ENCODE results near the gene CERS1.

The CERS1 gene, protein sequence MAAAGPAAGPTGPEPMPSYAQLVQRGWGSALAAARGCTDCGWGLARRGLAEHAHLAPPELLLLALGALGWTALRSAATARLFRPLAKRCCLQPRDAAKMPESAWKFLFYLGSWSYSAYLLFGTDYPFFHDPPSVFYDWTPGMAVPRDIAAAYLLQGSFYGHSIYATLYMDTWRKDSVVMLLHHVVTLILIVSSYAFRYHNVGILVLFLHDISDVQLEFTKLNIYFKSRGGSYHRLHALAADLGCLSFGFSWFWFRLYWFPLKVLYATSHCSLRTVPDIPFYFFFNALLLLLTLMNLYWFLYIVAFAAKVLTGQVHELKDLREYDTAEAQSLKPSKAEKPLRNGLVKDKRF

DNA sequence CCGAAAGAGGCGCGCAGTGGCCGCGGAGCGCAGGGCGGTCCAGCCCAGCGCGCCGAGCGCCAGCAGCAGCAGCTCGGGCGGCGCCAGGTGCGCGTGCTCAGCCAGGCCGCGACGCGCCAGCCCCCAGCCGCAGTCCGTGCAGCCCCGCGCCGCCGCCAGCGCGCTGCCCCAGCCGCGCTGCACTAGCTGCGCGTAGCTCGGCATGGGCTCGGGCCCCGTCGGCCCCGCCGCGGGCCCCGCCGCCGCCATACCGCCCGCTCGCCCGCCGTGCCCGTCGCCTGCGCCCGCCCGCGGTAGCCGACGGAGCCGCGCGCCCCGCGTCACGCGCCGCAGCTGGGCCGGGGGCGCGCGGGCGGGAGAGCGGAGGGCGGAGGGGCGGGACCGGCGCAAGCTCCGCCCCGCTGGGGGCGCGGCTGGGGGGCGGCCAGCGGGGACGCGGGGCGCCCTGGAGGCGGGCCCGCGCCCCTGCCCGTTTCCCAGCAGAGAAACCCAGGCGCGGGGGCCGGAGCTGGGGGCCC is at the start of gene CERS1:
Gene CERS1 (minus strand): TSS at position 335 of the 518 bp plus-strand sequence. CDS start 86 bp downstream, at position 249.
- DNase-seq = peak; percentile 56

DNA sequence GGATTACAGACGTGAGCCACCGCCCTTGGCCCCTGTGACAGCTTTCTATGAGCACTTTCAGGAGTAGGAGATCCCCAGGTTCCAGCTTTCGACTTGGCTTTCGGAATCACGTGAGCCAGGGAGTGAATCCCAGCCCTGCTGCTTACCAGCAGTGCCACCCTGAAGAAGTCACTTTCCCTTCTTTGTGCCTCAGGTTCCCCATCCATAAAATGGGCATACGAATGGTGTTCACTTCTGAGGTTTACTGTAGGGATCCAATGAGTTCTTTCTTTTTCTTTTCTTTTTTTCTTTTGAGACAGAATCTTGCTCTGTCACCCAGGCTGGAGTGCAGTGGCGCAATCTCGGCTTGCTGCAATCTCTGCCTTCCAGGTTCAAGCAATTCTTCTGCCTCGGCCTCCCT is 49.3 kb upstream of the CERS1 start:
- DNase-seq = no peak

DNA sequence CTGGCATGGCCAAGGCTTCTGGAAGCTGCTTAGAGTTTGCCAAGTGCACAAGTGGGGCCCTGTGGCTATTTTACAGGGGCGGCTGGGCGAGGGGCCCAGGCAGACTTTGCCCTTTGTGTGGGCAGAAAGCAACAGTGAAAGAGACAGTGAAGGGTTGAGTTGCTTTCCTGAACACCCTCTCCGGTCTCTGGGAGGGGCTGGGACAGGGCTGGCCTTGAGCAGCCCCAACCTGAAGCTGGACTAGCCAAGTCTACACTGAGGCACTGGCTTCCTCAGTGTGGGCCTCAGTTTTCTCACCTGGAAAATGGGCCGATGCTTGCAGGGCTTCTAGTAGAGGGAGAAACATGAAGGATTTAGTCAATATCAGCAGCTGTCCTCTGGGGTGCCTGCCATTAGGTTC is 47.5 kb upstream of the CERS1 start:
- DNase-seq = no peak

DNA sequence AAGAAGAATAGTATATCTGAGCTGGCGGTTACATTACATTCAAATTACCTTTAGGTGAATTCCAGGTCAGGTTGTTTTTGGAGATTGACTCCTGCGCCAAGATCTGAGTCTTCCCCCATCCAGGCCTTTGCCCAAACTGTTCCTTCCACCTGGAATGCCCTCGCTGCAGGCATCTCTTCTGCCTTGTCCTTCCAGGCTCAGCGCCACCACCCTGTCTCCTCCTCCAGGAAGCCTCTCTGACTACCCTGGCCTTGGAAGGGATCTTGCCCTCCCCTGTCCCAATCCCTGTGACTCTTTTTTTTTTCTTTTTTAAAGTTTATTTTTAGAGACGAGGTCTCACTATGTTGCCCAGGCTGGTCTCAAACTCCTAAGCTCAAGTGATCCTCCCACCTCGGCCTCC is 46.7 kb upstream of the CERS1 start:
- no peak for DNase-seq

DNA sequence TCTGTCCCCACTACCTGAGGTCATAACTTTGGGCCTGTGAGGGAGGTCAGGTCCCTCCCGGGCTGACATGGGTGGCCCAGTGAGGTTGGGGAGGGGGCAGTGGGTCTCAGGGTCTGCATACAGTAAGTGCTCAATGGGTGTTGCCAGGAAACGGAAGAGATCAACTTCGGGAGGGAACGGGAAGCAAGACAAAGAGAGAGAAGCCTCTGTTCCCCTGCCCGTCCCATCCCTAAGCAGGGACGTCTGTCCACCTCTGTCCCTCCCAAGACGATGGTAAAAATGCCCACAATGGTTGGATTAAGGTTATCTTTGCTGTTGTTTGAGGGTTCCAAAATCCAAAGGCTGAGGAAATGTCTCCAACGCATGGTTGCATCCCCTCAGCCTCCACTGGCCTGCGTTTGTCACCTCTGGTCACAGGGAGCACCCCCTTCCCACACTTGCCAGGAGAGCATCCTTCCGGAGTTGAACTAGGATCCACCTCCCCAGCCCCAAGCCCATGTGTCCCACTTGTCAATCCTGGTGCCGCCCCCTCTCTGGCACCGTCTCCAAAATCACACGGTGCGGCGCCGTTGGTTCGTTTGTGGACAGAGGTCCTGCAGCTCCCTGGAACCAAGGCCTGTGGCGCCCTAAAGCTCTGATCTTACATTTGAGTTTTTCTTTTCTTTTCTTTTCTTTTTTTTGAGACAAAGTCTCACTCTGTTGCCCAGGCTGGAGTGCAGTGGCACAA is 45.8 kb upstream of the CERS1 start:
- DNase-seq = no peak

DNA sequence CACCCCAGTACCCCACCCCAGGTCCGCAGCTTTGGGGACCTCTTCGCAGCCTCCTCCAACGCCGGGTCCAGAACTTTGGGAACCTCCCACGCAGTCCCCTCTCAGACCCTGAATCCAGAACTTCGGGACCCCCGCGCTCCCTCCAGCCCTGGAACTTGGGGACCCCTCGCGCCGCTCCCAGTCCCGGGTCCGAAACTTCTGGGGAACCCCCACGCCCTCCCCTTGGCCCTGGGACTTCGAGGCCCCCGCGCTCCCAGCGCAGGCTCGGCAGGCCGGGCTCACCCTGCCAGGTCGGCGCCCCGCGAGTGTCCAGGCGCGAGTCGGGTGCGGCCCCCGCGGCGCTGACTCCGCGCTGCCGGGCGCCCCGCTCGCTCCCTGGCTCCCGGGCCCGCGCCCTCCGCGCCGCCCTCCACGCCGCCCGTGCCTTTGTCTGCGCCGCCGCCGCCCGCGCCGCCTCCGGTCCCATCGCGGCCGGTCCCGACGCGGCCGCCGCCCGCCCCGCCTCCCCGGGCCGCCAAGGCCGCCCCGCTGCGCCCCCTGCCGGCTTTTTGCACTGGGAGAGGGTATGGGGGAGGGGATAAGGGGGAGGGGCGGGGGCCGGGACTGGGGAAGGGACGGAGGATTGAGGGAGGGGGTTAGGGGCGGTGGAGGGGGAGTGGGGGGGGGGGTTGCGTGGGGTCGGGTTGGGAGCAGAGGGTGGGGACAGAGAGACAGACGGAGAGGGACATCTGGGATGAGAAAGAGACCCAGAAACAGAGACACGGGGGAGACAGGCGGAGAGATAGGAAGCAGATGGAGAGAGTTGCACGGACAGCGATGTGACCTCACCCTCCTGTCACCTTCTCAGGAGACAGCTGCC is 45.0 kb upstream of the CERS1 start, which contains the start of gene HOMER3:
Gene HOMER3 (minus strand): TSS at position 449 of the 859 bp plus-strand sequence. CDS start 2,235 bp downstream, outside the sequence.
- peak; percentile 78 for DNase-seq

DNA sequence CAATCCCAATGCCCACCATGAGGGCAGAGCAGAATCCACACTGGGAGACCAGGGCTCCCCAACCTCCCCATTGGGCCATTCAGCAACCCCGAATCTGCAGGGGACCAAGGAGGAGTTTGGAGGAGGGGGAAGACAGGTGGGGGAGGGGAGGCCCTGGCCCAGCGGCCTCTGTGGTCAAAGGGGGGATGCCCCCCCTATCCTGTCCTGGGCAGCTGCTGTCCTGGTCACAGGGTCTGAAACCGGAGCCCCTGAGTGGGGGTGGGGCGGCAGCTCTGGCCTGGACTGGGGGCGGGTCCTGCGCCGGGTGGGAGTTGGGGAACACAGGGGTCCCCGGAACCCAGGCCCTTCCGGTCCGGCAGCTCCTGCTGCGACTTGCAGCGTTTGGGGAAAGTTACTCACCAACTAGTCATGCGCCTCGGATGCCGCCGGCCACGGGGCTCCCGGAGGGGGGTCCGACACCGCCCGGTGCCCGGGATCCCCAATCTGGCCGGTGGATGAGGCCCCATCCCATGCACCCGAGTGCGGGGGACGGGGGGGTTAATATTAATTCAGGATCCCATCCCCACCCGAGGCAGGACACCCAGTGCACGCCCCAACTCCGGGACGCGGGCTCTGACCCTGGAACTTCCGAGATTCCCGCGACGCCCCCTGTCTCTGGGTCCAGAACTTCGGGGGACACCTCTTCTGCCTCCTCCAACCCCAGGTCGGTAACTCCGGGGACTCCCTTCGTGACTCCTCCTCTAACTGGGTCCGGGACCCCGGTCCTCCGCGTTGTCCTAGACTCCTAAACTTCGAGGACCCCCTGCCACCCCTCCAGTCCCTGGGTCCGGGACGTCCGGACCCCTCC is 44.2 kb upstream of the CERS1 start:
- peak; percentile 21 for DNase-seq

DNA sequence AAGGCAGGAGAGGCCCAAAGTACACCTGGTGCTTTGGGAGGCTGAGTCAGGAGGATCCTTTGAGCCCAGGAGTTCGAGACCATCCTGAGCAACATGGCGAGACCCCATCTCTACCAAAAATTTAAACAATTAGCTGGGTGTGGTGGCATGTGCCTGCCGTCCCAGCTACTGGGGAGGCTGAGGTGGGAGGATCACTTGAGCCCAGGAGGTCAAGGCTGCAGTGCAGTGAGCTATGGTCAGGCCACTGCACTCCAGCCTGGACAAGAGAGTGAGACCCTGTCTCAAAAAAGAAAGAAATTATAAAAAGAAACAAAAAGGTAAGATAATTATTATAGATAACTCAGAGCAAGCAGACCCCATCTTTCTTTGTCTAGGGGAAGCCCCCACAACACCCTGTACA is 43.2 kb upstream of the CERS1 start:
- DNase-seq = no peak

DNA sequence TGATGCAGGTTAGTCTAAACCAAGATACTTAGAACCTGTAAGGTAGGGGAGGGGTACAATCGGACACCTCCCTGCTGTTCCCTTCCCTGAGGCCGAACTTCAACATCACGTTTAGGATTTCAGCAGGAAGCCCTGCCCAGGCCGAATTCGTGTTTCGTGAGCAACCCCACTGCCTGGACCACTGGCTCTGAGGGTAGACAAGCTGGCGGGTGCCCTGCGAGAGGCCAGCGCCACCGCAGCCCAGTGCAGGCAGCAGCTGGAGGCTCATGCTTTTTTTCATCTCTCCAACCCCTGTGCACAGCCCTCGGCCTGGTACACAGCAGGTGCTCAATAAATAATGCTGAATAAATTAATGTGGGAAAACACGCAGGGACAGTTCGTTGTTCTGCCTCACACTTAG is 37.3 kb upstream of the CERS1 start:
- no peak for DNase-seq

DNA sequence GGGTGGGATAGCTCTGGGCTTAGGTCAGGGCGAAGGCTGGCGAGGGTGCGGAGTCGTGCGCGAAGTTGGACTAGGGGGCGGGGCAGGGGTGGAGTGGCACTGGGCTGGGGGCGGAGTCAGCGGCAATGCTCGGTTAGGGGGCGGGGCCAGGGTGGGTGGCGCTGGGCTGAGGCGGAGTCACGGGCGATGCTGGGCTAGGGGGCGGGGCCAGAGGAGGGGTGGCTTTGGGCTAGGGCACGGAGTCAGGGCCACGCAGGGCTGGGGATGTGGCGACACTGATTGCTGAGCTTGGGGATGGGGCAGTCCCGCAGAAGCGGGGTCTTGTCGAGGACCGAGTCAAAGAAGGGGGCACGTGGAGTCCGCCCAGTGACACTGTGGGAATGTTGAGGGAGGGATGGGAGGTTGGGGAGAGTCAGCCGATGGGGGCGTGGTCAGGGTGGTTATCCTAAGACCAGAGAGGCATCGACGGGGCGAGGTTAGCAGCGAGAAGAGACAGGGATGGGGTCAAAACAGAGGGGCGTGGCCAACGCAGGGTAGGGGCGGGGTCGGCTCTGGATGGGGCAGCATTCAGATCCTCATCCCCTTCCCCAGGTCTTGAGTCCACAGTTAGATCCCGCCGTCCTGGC is 36.4 kb upstream of the CERS1 start:
- DNase-seq = peak; percentile 28

DNA sequence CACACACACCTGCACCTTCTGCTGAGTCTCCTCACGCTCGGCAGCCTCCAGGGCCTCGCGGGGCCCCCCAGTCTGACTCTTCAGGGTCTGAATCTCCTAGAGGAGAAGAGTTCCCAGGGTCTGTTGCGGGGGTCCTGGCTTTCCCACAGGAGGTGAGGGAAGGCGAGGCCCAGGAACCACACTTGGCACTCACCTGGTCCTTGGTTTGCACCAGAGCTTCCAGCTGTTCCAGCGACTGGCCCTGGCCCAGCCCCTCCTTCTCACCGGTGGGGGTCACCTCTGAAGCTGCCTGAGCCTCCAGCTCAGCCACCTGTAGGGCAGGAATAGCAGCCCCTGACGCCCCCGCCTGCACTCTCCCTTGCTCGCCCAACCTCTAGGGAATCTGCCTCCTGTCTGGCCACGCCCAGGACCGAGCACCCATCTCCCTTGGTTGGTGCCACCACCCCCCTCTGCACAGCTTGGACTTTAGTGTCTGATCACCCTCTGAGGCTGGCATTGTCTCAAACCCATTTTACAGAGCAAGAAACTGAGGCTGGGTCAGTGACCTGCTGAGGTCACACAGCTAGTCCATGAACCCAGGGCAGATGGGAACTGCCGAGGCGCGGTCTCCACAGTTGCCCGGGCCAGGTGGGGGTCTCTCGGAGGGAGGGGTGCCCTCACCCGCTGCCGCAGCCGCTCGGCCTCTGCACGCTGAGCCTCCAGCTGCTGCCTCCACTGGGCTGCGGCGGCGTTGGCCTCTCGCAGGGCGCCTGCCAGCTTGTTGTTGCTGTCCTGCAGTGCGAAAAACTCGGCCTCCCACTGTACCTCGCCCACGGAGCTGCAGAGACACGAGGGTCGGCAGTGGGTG is 35.6 kb upstream of the CERS1 start:
- no peak for DNase-seq

DNA sequence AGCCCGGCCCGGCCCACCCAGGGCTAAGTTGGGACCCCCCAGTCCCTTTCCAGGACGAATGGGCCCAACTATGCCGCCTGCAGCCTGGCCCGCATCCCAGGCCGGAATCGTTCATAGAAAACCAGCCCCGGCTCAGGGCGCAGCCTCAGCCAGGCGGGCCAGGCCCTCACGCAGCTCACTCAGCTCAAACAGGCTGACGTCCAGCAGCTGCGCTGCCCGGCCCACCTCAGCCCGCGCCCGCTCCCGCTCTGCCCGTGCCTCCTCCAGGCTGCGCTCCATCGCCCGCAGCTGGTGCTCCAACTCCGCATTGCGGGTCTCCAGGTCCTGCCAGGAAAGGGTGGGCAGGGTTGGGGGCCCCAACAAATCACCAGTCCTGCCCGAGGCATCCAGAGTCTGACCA is 33.4 kb upstream of the CERS1 start:
- DNase-seq = no peak

DNA sequence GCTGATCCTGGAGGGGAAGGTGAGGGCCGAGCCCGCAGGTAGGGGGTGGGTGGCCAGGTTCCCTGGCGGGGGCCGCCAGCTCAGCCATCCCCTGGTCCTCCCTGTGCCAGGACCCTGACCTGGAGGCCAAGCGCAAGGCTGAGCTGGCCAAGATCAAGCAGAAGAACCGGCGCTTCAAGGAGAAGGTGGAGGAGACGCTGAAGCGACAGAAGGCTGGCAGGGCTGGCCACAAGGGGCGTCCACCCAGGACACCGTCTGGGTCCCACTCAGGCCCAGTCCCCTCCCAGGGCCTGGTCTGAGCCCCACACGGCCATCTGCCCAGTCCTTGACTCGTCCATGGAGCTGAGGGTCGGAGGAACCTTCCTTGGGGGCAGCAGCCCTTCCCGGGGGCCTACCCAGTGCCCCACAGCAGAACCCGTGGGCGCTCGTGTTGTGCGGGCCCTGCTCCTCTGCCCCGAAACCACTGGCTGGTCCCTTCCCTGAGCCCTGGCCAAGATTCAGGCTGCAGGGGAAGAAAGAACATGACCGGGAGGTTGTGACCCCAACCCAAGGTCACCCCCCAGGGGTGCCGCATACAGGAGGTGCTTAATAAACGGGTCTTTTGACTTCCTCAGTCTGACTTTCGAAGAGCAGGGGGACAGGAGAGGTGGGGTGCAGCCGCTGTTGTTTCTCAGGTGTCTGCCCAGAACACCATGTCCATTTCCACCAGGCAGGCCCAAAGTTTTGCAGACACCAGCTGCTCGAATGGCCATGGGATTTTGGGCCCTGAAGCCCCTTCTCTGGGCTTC is 32.3 kb upstream of the CERS1 start:
- DNase-seq = no peak

DNA sequence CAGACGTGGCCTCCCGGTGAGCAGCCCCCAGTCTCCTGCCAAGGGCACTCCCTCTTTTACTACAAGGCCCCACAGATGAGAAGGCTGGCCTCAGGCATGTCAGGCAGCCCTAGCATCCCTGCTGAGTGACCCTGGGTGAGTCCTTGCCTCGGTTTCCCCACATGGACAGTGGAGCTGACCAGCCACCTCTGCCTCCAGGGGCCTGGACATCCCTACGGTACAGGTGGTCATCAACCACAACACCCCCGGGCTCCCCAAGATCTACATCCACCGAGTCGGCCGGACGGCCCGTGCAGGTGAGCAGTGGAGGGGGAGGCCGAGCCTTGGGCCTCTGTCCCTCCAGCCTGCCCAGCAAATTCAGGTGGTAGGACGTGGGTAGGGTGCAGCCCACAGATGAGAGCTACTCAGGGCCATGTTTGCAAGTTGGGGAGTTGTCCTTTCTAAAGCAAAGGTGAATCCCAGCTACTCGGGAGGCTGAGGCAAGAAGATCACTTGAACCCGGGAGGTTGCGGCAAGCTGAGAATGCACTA is 28.8 kb upstream of the CERS1 start:
- DNase-seq = no peak

DNA sequence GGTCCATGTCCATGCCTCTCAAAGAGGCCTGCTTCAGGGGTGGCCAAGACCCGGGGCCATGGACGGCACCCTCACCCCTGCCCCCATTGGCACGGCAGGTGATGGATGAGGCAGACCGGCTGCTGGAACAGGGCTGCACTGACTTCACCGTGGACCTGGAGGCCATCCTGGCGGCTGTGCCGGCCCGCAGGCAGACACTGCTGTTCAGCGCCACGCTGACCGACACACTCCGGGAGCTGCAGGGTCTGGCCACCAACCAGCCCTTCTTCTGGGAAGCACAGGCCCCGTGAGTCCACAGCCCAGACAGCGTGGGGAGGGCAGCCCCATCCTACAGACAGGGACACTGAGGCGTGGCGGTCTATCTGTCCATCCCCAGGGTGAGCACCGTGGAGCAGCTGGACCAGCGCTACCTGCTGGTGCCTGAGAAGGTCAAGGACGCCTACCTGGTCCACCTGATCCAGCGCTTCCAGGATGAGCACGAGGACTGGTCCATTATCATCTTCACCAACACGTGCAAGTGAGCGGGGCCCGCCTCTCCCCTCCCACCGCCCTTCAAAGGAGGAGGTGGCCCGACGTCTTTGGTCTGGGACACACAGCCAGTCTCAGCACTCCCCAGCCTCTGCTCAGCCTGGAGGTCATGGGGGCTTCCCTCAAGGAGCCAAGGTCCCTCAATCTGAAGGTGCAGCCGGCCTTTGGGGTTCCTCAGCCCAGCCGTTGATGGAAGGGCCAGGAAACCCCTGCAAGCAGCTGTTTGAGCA is 26.4 kb upstream of the CERS1 start:
- DNase-seq = no peak

DNA sequence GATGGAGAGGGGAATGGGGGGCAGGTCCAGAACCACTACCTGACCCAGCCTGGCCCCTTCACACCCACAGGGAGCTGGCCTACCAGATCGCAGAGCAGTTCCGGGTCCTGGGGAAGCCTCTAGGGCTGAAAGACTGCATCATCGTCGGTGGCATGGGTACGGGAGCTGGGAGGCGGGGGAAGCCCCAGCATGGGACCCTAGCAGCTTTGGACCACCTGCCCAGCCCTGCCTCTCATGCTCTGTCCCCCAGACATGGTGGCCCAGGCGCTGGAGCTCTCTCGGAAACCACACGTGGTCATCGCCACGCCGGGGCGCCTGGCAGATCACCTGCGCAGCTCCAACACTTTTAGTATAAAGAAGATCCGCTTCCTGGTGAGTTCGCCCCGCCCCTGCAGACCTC is 25.6 kb upstream of the CERS1 start:
- DNase-seq = no peak

DNA sequence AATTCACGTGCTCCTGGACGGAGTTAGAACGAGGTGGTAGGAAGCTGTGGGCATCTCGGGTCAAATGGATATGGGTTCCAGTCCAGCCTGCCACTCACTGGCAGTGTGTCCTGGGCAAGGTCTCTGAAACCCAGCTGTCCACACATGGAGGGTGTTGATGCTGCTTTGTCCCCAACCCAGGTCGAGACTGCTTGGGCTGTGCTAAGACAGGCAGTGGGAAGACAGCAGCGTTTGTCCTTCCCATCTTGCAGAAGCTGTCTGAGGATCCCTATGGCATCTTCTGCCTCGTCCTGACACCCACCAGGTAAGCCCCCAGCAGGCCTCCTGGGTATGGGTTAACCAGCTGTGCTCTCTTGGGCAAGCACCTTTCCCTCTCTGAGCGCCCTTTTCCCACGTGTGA is 24.4 kb upstream of the CERS1 start:
- no peak for DNase-seq

DNA sequence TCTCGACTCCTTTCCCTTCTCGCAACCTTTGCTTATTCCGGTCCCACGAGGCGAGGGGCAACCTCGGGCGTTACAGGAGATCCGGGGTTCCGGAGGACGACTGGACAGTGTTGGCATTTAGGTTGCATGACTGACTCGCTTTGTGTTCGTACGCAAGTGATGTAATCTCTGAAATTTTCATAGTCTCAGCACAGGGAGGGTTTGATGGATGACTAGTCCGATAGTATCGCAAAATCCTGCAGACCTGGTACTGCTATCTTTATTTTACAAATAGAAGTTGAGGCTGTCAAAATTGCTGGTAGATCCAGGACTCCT is 23.9 kb upstream of the CERS1 start:
- no peak for DNase-seq
